ENCODE results near the gene WEE1. TPM values are rescaled to one million over a fixed set of nuclear protein-coding genes. Genes with fewer than 3 reads are reported as not detected.

Gene WEE1
- total and polyA plus RNA-seq, 2 donors (not counting 3 experiments of a cell fraction or from before 2014, with no cell fraction given), result 19.2 to 42.8 TPM

DNA sequence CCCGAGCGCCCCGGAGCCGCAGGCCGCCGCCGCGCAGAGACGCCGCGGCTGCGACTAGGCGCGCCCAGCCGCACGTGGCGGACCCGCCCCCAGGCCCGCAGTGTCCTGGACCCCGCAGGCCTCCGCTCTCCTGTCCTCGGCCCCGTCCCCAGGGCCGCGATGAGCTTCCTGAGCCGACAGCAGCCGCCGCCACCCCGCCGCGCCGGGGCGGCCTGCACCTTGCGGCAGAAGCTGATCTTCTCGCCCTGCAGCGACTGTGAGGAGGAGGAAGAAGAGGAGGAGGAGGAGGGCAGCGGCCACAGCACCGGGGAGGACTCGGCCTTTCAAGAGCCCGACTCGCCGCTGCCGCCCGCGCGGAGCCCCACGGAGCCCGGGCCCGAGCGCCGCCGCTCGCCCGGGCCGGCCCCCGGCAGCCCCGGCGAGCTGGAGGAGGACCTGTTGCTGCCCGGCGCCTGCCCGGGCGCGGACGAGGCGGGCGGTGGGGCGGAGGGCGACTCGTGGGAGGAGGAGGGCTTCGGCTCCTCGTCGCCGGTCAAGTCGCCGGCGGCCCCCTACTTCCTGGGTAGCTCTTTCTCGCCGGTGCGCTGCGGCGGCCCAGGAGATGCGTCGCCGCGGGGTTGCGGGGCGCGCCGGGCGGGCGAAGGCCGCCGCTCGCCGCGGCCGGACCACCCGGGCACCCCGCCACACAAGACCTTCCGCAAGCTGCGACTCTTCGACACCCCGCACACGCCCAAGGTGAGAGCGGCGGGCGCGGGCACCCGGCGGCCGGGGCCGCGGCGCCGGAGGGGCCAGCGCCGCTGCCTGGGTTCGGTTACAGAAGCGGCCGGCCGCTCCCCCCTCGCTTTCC lies 528 bp downstream of the WEE1 start:
- peak overlapping the region; percentile 39 for H2AFZ ChIP-seq (ENCODE audit: low read depth, low read length)
- H3K27me3 ChIP-seq (ENCODE audit: control insufficient read depth in 2 of 2, insufficient read depth in 2 of 2, low read length in 2 of 2), result no peaks in the 10 kb centered on the region
- ChIA-PET CTCF (interaction anchor here (0.8 to 6.0 kb wide), 8 partner anchors 11 to 185 kb away, joined by 3 to 62 read pairs (median 8); no protein-coding TSS in a partner anchor), POLR2A (interaction anchor here (0.6 to 1.8 kb wide), 3 partner anchors 15 to 730 kb away, joined by 3 to 6 read pairs (median 4); partner anchors contain the start of gene ADM)
- H3K9me1 ChIP-seq (replicated peaks; ENCODE audit: control insufficient read depth, extremely low read depth, insufficient read depth, low read length), result no peaks in the 10 kb centered on the region
- DNase-seq (ENCODE audit: low read depth, low spot score) (no peak), FAIRE-seq (no peak)
- peak overlapping the region; percentile 97 for H3K9ac ChIP-seq (replicated peaks; ENCODE audit: extremely low read depth, insufficient read depth, low read length)
- H3K4me1 ChIP-seq (ENCODE audit: control insufficient read depth, extremely low read depth, insufficient read depth, low read length), result peaks cover 27% of the 10 kb centered on the region
- no peaks in the 10 kb centered on the region for H4K20me1 ChIP-seq (replicated peaks; ENCODE audit: control insufficient read depth, extremely low read depth, insufficient read depth, low read length)
- peak overlapping the region; percentile 83 for H3K27ac ChIP-seq (ENCODE audit: insufficient read depth, low read depth, low read length)
- TF ChIP-seq POLR2AphosphoS5 (IDR thresholded peaks at IDR 0.05; ENCODE audit: insufficient read depth, low read depth, low read length) (peak; percentile 9), MYC (IDR thresholded peaks at IDR 0.05; ENCODE audit: low read depth, low read length) (no peak)
- H3K36me3 ChIP-seq (ENCODE audit: control insufficient read depth in 2 of 2, extremely low read depth in 1 of 2, insufficient read depth in 2 of 2, low read length in 2 of 2), result peaks cover 0 to 21% of the 10 kb centered on the region in 2 experiments
- H3K4me2 ChIP-seq (ENCODE audit: insufficient read depth, low read length), result peak overlapping the region; percentile 100
- dilution Hi-C loops (cut with MboI; ENCODE audit: extremely low pct_ligation_motif_present, low sequenced_read_pairs), result no loop called here
- peak overlapping the region; percentile 22 to 97 (median 60) for H3K4me3 ChIP-seq (replicated peaks in 1 of 3; ENCODE audit: insufficient read depth in 1 of 3, low read depth in 1 of 3, low read length in 3 of 3)
- no TSS peak for BruUV-seq (replicated peaks)
- H3K9me3 ChIP-seq (replicated peaks; ENCODE audit: control insufficient read depth, insufficient read depth, low read length), result no peaks in the 10 kb centered on the region
- intact Hi-C loops (cut with micrococcal nuclease), result loop anchor here (1.0 to 10.0 kb wide), 7 partner anchors 39 to 733 kb away; no protein-coding TSS in a partner anchor
- H3K79me2 ChIP-seq (ENCODE audit: control insufficient read depth, insufficient read depth, low read length), result peaks cover 52% of the 10 kb centered on the region

DNA sequence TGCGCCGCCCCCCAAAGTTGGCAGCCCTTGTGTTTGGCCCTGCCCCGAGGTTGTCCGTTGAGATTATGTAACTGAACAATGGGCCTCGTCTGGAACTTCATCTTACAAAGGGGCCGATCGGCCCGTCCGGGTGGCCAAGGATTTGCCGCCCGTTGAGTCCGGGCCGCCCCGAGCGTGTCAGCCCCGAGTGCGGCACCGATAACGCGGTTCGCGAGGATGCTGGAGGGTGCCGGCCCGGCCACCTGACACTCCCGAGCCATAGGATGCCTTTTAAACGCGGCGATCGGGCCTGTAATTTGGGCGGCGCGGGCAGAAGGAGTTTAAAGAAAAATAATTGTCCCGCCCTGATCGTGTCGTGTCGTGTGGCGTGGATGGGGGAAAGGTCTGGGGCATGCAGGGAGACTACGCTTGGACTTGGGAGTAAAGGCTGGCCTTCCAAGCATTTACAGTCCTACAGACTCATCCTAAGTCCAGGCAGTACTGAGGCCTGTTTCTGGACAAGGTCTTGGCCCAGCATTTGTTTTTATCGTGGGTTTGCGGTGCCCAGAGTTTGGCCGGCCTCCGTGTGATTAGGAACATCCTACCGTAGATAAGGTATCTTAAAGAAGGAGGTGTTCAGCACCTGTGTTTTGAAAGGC lies 1.3 kb downstream of the WEE1 start:
- BruUV-seq (replicated peaks), result TSS peak; percentile 65
- Histone ChIP-seq H4K20me1 (replicated peaks; ENCODE audit: control insufficient read depth, extremely low read depth, insufficient read depth, low read length) (peaks cover 2% of the 10 kb centered on the region), H3K4me3 (replicated peaks in 1 of 3; ENCODE audit: insufficient read depth in 1 of 3, low read depth in 1 of 3, low read length in 3 of 3) (peak overlapping the region; percentile 22 to 97 (median 60)), H3K4me1 (ENCODE audit: control insufficient read depth, extremely low read depth, insufficient read depth, low read length) (peaks cover 22% of the 10 kb centered on the region), H3K4me2 (ENCODE audit: insufficient read depth, low read length) (peak overlapping the region; percentile 100), H3K79me2 (ENCODE audit: control insufficient read depth, insufficient read depth, low read length) (peaks cover 59% of the 10 kb centered on the region), H2AFZ (ENCODE audit: low read depth, low read length) (peak overlapping the region; percentile 39), H3K9me1 (replicated peaks; ENCODE audit: control insufficient read depth, extremely low read depth, insufficient read depth, low read length) (no peaks in the 10 kb centered on the region), H3K36me3 (ENCODE audit: control insufficient read depth in 2 of 2, extremely low read depth in 1 of 2, insufficient read depth in 2 of 2, low read length in 2 of 2) (peaks cover 0 to 29% of the 10 kb centered on the region in 2 experiments), H3K9me3 (replicated peaks; ENCODE audit: control insufficient read depth, insufficient read depth, low read length) (no peaks in the 10 kb centered on the region), H3K9ac (replicated peaks; ENCODE audit: extremely low read depth, insufficient read depth, low read length) (peak overlapping the region; percentile 97), H3K27me3 (ENCODE audit: control insufficient read depth in 2 of 2, insufficient read depth in 2 of 2, low read length in 2 of 2) (no peaks in the 10 kb centered on the region), H3K27ac (ENCODE audit: insufficient read depth, low read depth, low read length) (peak overlapping the region; percentile 83)
- ChIA-PET CTCF (interaction anchor here (1.0 to 6.0 kb wide), 10 partner anchors 12 to 184 kb away, joined by 3 to 62 read pairs (median 8); no protein-coding TSS in a partner anchor), POLR2A (interaction anchor here (1.3 to 1.8 kb wide), 2 partner anchors 16 to 730 kb away, joined by 4 to 6 read pairs; partner anchors contain the start of gene ADM)
- intact Hi-C loops (cut with micrococcal nuclease) (loop anchor here (2.0 to 10.0 kb wide), 2 partner anchors 174 to 280 kb away; no protein-coding TSS in a partner anchor), dilution Hi-C loops (cut with MboI; ENCODE audit: extremely low pct_ligation_motif_present, low sequenced_read_pairs) (no loop called here)
- DNase-seq (ENCODE audit: low read depth, low spot score) (peak; percentile 51), FAIRE-seq (peak; percentile 57)
- TF ChIP-seq GATA2 (IDR thresholded peaks at IDR 0.05; ENCODE audit: insufficient read depth, insufficient read length, low read depth, low read length), result no peak
- peak; percentile 17 for TF ChIP-seq POLR2AphosphoS5 (IDR thresholded peaks at IDR 0.05; ENCODE audit: insufficient read depth, low read depth, low read length)
- TF ChIP-seq POLR2A (IDR thresholded peaks at IDR 0.05; ENCODE audit: low read depth, low read length), result peak; percentile 63
